Upper lobe of left lung (tissue), 6 donors: ENCODE measurements around the gene TMEM26. TPM values are rescaled to one million over a fixed set of nuclear protein-coding genes. Genes with fewer than 3 reads are reported as not detected.

Source experiments
- ATAC-seq, 2 donors: fragments of 200-7000 bp; cut with Tn5 transposase; one replicate each; pipeline ENCODE4 v1.9.1; 2022; ENCODE audit warnings: mild to moderate bottlenecking in 2 of 2, moderate library complexity in 2 of 2; ENCODE audit not compliant: low FRiP score in 2 of 2
- DNase-seq, 2 donors: peaks; one replicate each; pipeline ENCODE4 v3.0.0-alpha.2; 2019 to 2020
- H3K27ac ChIP-seq, 4 donors: fragments of 200-600 bp; sonication (generic); one replicate each; pipeline ENCODE4 v1.5.1; 2016 to 2019
- H3K27me3 ChIP-seq, 4 donors: fragments of 200-600 bp; sonication (generic); one replicate each; pipeline ENCODE4 v1.5.1; 2017 to 2019
- H3K36me3 ChIP-seq, 4 donors: fragments of 200-600 bp; sonication (generic); one replicate each; pipeline ENCODE4 v1.5.1; 2016 to 2019
- H3K4me1 ChIP-seq, 4 donors: fragments of 200-600 bp; sonication (generic); one replicate each; pipeline ENCODE4 v1.5.1; 2018 to 2019
- H3K4me3 ChIP-seq, 4 donors: fragments of 200-600 bp; sonication (generic); one replicate each; pipeline ENCODE4 v1.5.1; 2017 to 2019; ENCODE audit warnings: mild to moderate bottlenecking in 2 of 4, moderate library complexity in 1 of 4
- H3K9me3 ChIP-seq, 4 donors: fragments of 200-600 bp; sonication (generic); one replicate each; pipeline ENCODE4 v1.5.1; 2018 to 2019
- CTCF ChIP-seq, 6 experiments: fragments of 450-650 bp in 4 of 6; fragments of 200-600 bp in 2 of 6; sonication (generic) in 2 of 6; IDR thresholded peaks; one replicate each; pipeline ENCODE4 v1.5.1; 2016 to 2019; ENCODE audit warnings: antibody characterized with exemption in 6 of 6
- EP300 ChIP-seq, 4 donors: sonication (generic); formaldehyde crosslinking; IDR thresholded peaks; one replicate each; pipeline ENCODE4 v1.5.1; 2017; ENCODE audit warnings: antibody characterized with exemption in 4 of 4, control low read depth in 2 of 4
- POLR2A ChIP-seq, 4 donors: fragments of 450-650 bp; IDR thresholded peaks; one replicate each; pipeline ENCODE4 v1.5.1; 2016 to 2017; ENCODE audit warnings: antibody characterized with exemption in 4 of 4, mild to moderate bottlenecking in 2 of 4
- POLR2AphosphoS5 ChIP-seq, 2 donors: sonication (generic); formaldehyde crosslinking; IDR thresholded peaks; one replicate each; pipeline ENCODE4 v1.5.1; 2017; ENCODE audit warnings: antibody characterized with exemption in 2 of 2
- WGBS, 2 donors: methylation state at CpG; one replicate each; pipeline ENCODE4 v1.1.5; 2017 to 2018; 5-methylcytosine and 5-hydroxymethylcytosine counted together
- total RNA-seq, 6 donors: library from RNA; depleted of rRNA in 4 of 6; stranded (reverse); fragments of >200 nt in 4 of 6; gene quantifications; one replicate each; pipeline versions ENCODE4 v1.1.0 to v1.2.1, GENCODE V29; 2016 to 2021
- donor health status: DM: no; HTN: no; CAD: no; lungs with moderate emphysema.
- donor health status: DM: no; HTN: yes; CAD: no; lungs with severe emphysema.

TMEM26 gene
- total RNA-seq, result 1 to 10 TPM in 2 of 6 donors, under 1 TPM in 3, not detected in 1; 0.30 to 2.0 (median 0.77) TPM

- DNase-seq, result peak in 1 of 2 donors; percentile 74
- ATAC-seq, result peak; percentile 49 to 68
Measured at GRCh38 chr10:61452655-61453641, at the start of gene TMEM26. TSS of gene TMEM26 (minus strand) at chr10:61453381. CDS start at chr10:61453081, 300 bp downstream.

GRCh38 chr10:61500460-61500859, 47.3 kb upstream of the TMEM26 start:
- no peaks in the 10 kb centered on the region for H3K27me3 ChIP-seq
- ATAC-seq (no peak), DNase-seq (no peak)
- TF ChIP-seq POLR2A (IDR thresholded peaks at IDR 0.05), result no peak
- TF ChIP-seq EP300 (IDR thresholded peaks at IDR 0.05), result no peak
- no peak for TF ChIP-seq POLR2AphosphoS5 (IDR thresholded peaks at IDR 0.05)
- no peak for TF ChIP-seq CTCF (IDR thresholded peaks at IDR 0.05)
- no peaks in the 10 kb centered on the region for H3K4me1 ChIP-seq
- H3K4me3 ChIP-seq, result no peak overlapping the region
- H3K27ac ChIP-seq, result no peak overlapping the region
- H3K36me3 ChIP-seq, result no peaks in the 10 kb centered on the region
- H3K9me3 ChIP-seq, result no peaks in the 10 kb centered on the region

More at GRCh38 chr10:61452655-61453641, at the start of gene TMEM26:
- H3K4me1 ChIP-seq, result peaks cover 15 to 29% (median 17%) of the 10 kb centered on the region in 4 donors
- 2 to 5% methylated on average over 24 to 36 of the region's 58 CpGs for WGBS, 2 donors
- TF ChIP-seq CTCF (IDR thresholded peaks at IDR 0.05) (no peak), EP300 (IDR thresholded peaks at IDR 0.05) (no peak), POLR2AphosphoS5 (IDR thresholded peaks at IDR 0.05) (no peak), POLR2A (IDR thresholded peaks at IDR 0.05) (no peak)
- H3K4me3 ChIP-seq, result peak within 1 kb of the TSS; percentile 12 to 57 (median 54)
- no peaks in the 10 kb centered on the region for H3K9me3 ChIP-seq
- H3K27me3 ChIP-seq, result no peaks in the 10 kb centered on the region
- peak within 1 kb of the TSS in 3 of 4 donors; percentile 57 to 72 (median 61) for H3K27ac ChIP-seq
- no peaks in the 10 kb centered on the region for H3K36me3 ChIP-seq

- Histone ChIP-seq H3K4me1 (no peaks in the 10 kb centered on the region), H3K27ac (no peak overlapping the region), H3K4me3 (no peak overlapping the region), H3K27me3 (no peaks in the 10 kb centered on the region), H3K36me3 (no peaks in the 10 kb centered on the region), H3K9me3 (no peaks in the 10 kb centered on the region)
- DNase-seq (no peak), ATAC-seq (no peak)
- TF ChIP-seq CTCF (IDR thresholded peaks at IDR 0.05), result no peak
- TF ChIP-seq POLR2AphosphoS5 (IDR thresholded peaks at IDR 0.05), result no peak
- TF ChIP-seq EP300 (IDR thresholded peaks at IDR 0.05), result no peak
- no peak for TF ChIP-seq POLR2A (IDR thresholded peaks at IDR 0.05)
- 97% methylated on average over 2 of the region's 2 CpGs for WGBS, 2 donors
Measured at GRCh38 chr10:61492364-61492995, 39.3 kb upstream of the TMEM26 start.

- Histone ChIP-seq H3K36me3 (no peaks in the 10 kb centered on the region), H3K27ac (no peak overlapping the region), H3K27me3 (no peaks in the 10 kb centered on the region), H3K4me1 (peaks cover 0 to 8% (median 0%) of the 10 kb centered on the region in 4 donors), H3K9me3 (no peaks in the 10 kb centered on the region), H3K4me3 (no peak overlapping the region)
- TF ChIP-seq POLR2A (IDR thresholded peaks at IDR 0.05), result no peak
- no peak for TF ChIP-seq POLR2AphosphoS5 (IDR thresholded peaks at IDR 0.05)
- TF ChIP-seq CTCF (IDR thresholded peaks at IDR 0.05), result no peak
- TF ChIP-seq EP300 (IDR thresholded peaks at IDR 0.05), result no peak
- DNase-seq (no peak), ATAC-seq (no peak)
- 72 to 85% methylated on average over 5 of the region's 5 CpGs for WGBS, 2 donors
Measured at GRCh38 chr10:61487506-61487905, 34.3 kb upstream of the TMEM26 start.
